IPS-15b (cell line): Measurements from ENCODE around the gene EZH2.

ENCODE experiments used
- H3K27me3 ChIP-seq: one replicate; pipeline ENCODE4 v1.6.1; 2013; ENCODE audit warnings: low read length; ENCODE audit not compliant: control insufficient read depth, insufficient read depth
- H3K36me3 ChIP-seq: one replicate; pipeline ENCODE4 v1.6.1; 2013; ENCODE audit warnings: low read length; ENCODE audit not compliant: control insufficient read depth, insufficient read depth
- H3K4me1 ChIP-seq: one replicate; pipeline ENCODE4 v1.6.1; 2013; ENCODE audit warnings: mild to moderate bottlenecking, low read length; ENCODE audit not compliant: control insufficient read depth, insufficient read depth
- H3K4me3 ChIP-seq: one replicate; pipeline ENCODE4 v1.5.1; 2013; ENCODE audit warnings: low read depth, low read length
- H3K9ac ChIP-seq: one replicate; pipeline ENCODE4 v1.6.1; 2013; ENCODE audit warnings: low read depth, mild to moderate bottlenecking, low read length
- H3K9me3 ChIP-seq: one replicate; pipeline ENCODE4 v1.6.1; 2013; ENCODE audit warnings: mild to moderate bottlenecking, low read length; ENCODE audit not compliant: control insufficient read depth, insufficient read depth

Gene EZH2

GRCh38 chr7:148802101-148802493 lies 82.0 kb downstream of the EZH2 start:
- Histone ChIP-seq H3K9me3 (no peaks in the 10 kb centered on the region), H3K27me3 (no peaks in the 10 kb centered on the region), H3K4me1 (peaks cover 18% of the 10 kb centered on the region), H3K36me3 (peaks cover 30% of the 10 kb centered on the region), H3K9ac (no peak overlapping the region), H3K4me3 (no peak overlapping the region)

- Histone ChIP-seq H3K9ac (no peak overlapping the region), H3K36me3 (peaks cover 22% of the 10 kb centered on the region), H3K4me3 (no peak overlapping the region)
These were observed 83.4 kb downstream of the EZH2 start for GRCh38 chr7:148800677-148801076.

GRCh38 chr7:148799893-148800555 lies 84.1 kb downstream of the EZH2 start:
- H3K9ac ChIP-seq, result no peak overlapping the region
- no peaks in the 10 kb centered on the region for H3K27me3 ChIP-seq
- no peak overlapping the region for H3K4me3 ChIP-seq
- H3K4me1 ChIP-seq, result peaks cover 18% of the 10 kb centered on the region
- no peaks in the 10 kb centered on the region for H3K9me3 ChIP-seq
- peaks cover 22% of the 10 kb centered on the region for H3K36me3 ChIP-seq

More at GRCh38 chr7:148800677-148801076, 83.4 kb downstream of the EZH2 start:
- peaks cover 18% of the 10 kb centered on the region for H3K4me1 ChIP-seq
- H3K27me3 ChIP-seq, result no peaks in the 10 kb centered on the region
- H3K9me3 ChIP-seq, result no peaks in the 10 kb centered on the region

GRCh38 chr7:148796841-148797240 lies 87.2 kb downstream of the EZH2 start:
- Histone ChIP-seq H3K9ac (no peak overlapping the region), H3K27me3 (no peaks in the 10 kb centered on the region), H3K4me3 (no peak overlapping the region), H3K4me1 (peaks cover 18% of the 10 kb centered on the region), H3K36me3 (peaks cover 27% of the 10 kb centered on the region), H3K9me3 (no peaks in the 10 kb centered on the region)

GRCh38 chr7:148794476-148794875 lies 89.6 kb downstream of the EZH2 start:
- H3K36me3 ChIP-seq, result peaks cover 32% of the 10 kb centered on the region
- no peak overlapping the region for H3K9ac ChIP-seq
- no peak overlapping the region for H3K4me3 ChIP-seq
- peaks cover 6% of the 10 kb centered on the region for H3K4me1 ChIP-seq
- no peaks in the 10 kb centered on the region for H3K9me3 ChIP-seq
- no peaks in the 10 kb centered on the region for H3K27me3 ChIP-seq

- peaks cover 28% of the 10 kb centered on the region for H3K36me3 ChIP-seq
- H3K27me3 ChIP-seq, result no peaks in the 10 kb centered on the region
- H3K4me3 ChIP-seq, result no peak overlapping the region
- peaks cover 3% of the 10 kb centered on the region for H3K4me1 ChIP-seq
- no peak overlapping the region for H3K9ac ChIP-seq
- no peaks in the 10 kb centered on the region for H3K9me3 ChIP-seq
These were observed 90.5 kb downstream of the EZH2 start for GRCh38 chr7:148793590-148793989.

- Histone ChIP-seq H3K9me3 (no peaks in the 10 kb centered on the region), H3K27me3 (no peaks in the 10 kb centered on the region), H3K36me3 (peaks cover 41% of the 10 kb centered on the region)
These were observed 92.5 kb downstream of the EZH2 start for GRCh38 chr7:148791546-148791945.

GRCh38 chr7:148790850-148791249 lies 93.2 kb downstream of the EZH2 start:
- Histone ChIP-seq H3K4me3 (no peak overlapping the region), H3K4me1 (no peaks in the 10 kb centered on the region), H3K9ac (no peak overlapping the region), H3K9me3 (no peaks in the 10 kb centered on the region), H3K36me3 (peaks cover 42% of the 10 kb centered on the region), H3K27me3 (no peaks in the 10 kb centered on the region)

More at GRCh38 chr7:148791546-148791945, 92.5 kb downstream of the EZH2 start:
- no peak overlapping the region for H3K9ac ChIP-seq
- H3K4me1 ChIP-seq, result no peaks in the 10 kb centered on the region
- no peak overlapping the region for H3K4me3 ChIP-seq

- Histone ChIP-seq H3K4me1 (no peaks in the 10 kb centered on the region), H3K9ac (no peak overlapping the region), H3K27me3 (no peaks in the 10 kb centered on the region), H3K36me3 (peaks cover 42% of the 10 kb centered on the region), H3K4me3 (no peak overlapping the region), H3K9me3 (no peaks in the 10 kb centered on the region)
These were observed 93.9 kb downstream of the EZH2 start for GRCh38 chr7:148790131-148790726.

GRCh38 chr7:148789220-148789619 lies 94.9 kb downstream of the EZH2 start:
- Histone ChIP-seq H3K36me3 (peaks cover 42% of the 10 kb centered on the region), H3K4me1 (no peaks in the 10 kb centered on the region), H3K4me3 (no peak overlapping the region), H3K27me3 (no peaks in the 10 kb centered on the region), H3K9ac (no peak overlapping the region), H3K9me3 (no peaks in the 10 kb centered on the region)

- H3K36me3 ChIP-seq, result peaks cover 37% of the 10 kb centered on the region
These were observed 96.4 kb downstream of the EZH2 start for GRCh38 chr7:148787571-148788295.

More at GRCh38 chr7:148787571-148788295, 96.4 kb downstream of the EZH2 start:
- Histone ChIP-seq H3K4me1 (no peaks in the 10 kb centered on the region), H3K9ac (no peak overlapping the region), H3K4me3 (no peak overlapping the region), H3K9me3 (no peaks in the 10 kb centered on the region), H3K27me3 (no peaks in the 10 kb centered on the region)
